GM12874 (cell line): ENCODE results near the gene SNRK.

Experiments
- TF ChIP-seq, protein P1 (sequence below): IDR thresholded peaks from 2 replicates; pipeline ENCODE4 v1.5.1; 2011; ENCODE audit warnings: low read depth, mild to moderate bottlenecking, control low read depth, low read length, moderate library complexity; ENCODE audit not compliant: insufficient read depth

Gene SNRK

DNA sequence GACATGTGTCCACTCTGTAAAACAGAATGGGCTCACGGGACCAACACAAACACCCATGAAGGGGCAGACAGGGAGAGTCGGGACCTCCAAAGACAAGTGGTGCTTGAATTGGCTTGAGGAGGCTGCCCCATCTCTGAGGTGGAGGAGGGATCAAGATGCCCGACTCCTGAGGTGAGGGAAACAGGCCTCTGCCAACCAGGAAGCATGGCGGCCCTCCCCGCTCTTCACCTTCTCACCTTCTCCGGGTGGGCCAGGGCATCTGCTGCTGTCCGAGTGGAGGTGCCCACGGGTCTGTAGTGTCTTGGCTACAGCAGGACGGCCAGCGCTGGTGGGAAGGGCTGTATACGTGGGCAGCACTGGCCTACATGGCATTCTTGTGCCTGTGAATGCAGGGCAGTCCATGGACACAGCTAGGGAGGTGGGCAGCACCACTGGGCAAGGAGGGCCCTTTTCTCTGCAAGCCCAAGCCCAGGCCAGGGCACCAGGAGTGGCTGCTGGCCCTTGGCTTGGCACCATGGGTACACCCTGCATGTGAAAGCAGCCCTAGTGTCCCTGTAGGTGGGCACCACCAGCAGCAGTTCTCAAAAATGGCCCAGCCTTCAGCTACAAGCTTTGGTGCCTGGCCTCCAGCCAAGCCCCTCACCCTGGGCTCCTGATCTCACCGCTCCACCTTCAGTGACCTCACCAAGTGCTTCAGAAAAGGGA lies 79.4 kb downstream of the SNRK start:
- TF ChIP-seq, protein P1, sequence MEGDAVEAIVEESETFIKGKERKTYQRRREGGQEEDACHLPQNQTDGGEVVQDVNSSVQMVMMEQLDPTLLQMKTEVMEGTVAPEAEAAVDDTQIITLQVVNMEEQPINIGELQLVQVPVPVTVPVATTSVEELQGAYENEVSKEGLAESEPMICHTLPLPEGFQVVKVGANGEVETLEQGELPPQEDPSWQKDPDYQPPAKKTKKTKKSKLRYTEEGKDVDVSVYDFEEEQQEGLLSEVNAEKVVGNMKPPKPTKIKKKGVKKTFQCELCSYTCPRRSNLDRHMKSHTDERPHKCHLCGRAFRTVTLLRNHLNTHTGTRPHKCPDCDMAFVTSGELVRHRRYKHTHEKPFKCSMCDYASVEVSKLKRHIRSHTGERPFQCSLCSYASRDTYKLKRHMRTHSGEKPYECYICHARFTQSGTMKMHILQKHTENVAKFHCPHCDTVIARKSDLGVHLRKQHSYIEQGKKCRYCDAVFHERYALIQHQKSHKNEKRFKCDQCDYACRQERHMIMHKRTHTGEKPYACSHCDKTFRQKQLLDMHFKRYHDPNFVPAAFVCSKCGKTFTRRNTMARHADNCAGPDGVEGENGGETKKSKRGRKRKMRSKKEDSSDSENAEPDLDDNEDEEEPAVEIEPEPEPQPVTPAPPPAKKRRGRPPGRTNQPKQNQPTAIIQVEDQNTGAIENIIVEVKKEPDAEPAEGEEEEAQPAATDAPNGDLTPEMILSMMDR: no peak

DNA sequence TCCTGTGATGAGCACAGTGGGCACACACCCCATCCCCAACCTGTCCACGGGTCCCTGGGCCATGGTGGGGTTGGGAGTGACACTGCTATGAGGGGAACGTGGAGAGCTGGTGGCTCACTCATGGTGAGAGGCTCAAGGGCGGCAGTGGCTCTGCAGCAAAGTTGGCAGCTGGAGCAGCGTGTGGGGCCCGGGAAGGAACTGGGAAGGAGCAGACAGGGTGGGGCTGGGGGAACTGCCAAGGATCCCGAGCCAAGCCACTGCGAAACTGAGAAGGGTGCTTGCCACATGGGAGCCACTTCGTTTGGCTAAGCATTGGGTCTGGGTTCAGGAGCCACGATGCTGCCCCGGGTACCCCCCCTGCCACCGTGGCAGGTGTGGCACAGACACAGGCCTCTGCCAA lies 80.1 kb downstream of the SNRK start:
- TF ChIP-seq, protein P1: no peak

DNA sequence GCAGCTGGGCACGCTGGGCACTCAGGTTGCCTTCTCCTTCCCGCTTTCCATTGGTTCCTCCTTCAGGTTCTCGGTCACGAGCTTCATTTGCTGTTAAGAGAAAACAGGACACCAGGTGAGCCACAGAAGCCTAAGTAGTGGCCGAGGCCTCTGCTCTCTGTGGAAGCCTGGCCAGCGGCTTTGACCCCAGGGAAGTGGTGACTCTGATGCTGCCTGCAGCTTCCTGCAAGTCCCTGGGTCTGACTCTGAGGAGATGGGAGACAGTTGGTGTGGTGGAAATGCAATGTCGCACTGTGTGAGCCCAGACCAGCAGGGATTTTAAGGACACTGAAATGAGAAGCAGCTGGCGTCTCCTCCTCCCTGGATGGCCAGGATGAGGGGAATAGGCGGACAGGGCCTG lies 80.5 kb downstream of the SNRK start:
- TF ChIP-seq, protein P1: no peak

DNA sequence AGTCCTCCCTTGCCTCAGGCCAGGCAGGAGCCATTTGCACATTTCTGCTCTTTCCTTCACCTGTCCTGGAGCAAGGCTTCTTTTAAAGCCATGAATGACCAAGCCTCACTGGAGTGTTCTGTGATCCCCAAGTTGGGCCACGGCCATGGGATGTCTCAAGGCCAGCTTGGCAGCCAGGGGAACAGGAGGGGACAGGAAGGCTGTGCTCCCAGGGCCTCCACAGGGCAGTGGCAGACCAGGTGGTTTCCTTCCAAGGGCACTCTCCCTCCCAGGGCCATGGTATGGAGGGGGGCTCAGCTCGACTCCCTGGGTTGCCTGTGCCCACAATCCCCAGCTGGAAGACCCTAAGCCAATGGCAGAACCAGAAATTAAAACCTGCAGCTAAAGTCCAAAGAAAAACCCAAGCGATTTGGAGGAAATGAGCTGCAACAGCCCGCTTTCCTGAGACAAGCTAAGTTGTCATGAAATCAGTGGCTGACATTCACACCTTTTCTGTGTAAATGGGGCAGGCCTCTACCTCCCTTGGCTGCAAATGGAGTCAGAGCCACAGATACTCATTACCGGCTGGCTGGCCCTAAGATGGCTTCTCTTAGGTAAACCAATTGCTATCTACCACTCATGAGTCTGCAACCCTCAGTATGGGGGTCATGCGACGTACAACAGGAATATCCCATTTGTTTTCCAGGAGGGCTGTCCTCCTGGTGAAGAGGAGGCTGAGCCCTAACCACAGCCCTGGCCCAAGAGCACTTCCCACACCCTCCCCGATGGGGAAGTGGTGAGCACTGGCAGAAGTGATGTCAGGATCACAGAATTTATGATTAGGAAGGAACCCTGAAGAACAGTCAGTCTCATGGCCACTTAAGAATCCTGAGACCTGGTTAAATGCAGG lies 83.3 kb downstream of the SNRK start:
- TF ChIP-seq, protein P1: no peak

DNA sequence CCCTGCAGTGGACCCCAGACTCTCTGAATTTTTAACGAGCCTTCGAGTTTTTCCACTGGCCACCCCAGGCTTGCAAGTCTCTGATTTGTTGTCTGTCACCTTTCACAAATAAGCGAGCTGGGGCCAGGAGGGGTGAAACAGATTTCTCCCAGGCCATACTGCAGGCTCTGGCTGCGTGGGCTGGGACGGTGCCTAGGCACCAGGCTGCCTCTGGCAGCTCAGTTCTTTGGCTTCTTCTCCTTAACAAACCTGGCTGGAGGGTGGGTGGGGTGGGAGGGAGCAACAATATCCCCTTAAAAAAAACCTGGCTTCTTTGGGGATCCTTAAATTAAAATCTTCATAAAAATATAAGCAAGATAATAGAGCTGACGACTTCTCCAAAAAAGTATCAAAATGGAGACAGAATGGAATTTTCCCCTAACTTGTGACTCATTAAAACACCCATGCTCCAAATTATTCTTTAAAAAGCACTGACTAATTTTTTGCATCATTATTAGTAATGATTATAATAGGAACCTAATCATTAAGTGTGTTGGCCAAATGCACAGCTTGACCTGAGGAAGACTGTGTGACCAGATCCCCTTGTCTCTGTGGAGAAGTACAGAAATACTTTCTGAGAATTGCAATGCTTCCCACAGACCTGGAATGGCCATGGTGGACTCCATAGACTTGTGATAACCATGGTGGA lies 84.1 kb downstream of the SNRK start:
- TF ChIP-seq, protein P1: no peak

DNA sequence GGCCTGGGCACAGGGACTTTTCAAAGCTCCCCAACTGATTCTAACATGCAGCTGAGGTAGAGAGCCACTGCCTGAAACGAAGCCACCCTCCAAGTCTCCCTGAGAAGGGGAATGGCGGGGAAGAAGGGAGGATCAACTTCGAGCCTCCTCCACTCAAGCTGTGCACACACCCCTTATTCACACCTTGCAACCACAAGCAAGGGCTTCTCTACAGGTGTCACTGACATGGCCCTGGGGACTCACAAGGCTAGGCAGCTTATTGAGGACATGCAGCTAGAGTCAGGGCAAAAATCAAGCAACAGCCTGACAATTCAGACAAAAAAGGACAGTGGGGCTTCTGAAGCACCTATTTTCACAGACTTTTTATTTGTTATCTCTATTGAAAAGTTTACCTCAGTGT lies 85.2 kb downstream of the SNRK start:
- TF ChIP-seq, protein P1: no peak

DNA sequence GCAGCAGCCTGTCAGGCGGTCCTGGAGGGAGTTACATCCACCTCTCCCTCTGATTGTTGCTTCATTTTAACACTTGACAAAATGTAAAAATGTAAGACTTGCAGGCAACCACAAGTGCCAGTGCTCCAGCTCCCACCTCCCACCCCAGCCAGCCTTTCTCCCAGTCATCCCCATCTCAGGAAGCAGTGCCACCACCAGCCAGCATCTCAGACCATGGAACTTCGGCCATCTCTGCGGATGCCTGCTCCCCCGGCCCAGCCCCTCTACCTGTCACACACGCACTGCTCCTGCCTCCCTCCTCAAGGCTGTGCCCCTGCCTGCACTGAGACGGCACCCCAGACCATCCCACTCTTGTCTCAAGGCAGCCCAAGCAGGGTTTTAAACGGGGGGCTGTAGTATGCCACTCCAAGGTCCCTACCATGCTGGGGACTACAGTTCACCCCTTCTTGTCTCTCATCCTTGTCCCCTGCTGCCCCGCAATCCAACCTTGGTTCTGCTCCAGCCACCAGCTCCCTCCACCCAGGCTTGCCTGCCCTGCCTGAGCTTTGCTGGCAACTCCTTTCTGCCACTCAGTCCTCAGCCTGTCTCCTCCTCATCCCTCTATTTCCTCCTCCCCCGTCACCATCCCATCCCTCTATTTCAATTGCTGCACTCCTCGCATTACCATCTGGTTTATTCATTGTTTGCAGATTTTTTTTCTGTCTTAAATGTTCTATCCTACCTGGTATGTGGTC lies 85.8 kb downstream of the SNRK start:
- TF ChIP-seq, protein P1: no peak
